ENCODE data around the gene GNA15. TPM values are rescaled to one million over a fixed set of nuclear protein-coding genes. Genes with fewer than 3 reads are reported as not detected.

The GNA15 gene
- total RNA-seq, 4 donors from 2014 or later, result 1.2 to 12.4 (median 1.5) TPM; not detected in 1

- no peak for DNase-seq
- Histone ChIP-seq H3K36me3 (peaks cover 0 to 3% (median 0%) of the 10 kb centered on the region in 3 donors), H3K9me3 (no peaks in the 10 kb centered on the region), H3K4me1 (peaks cover 6 to 25% (median 22%) of the 10 kb centered on the region in 4 donors), H3K27me3 (no peaks in the 10 kb centered on the region), H3K27ac (peak overlapping the region in 3 of 4 donors; percentile 68 to 97 (median 90)), H3K4me3 (peak overlapping the region in 2 of 4 donors; percentile 88 to 97)
- TF ChIP-seq, protein P1, sequence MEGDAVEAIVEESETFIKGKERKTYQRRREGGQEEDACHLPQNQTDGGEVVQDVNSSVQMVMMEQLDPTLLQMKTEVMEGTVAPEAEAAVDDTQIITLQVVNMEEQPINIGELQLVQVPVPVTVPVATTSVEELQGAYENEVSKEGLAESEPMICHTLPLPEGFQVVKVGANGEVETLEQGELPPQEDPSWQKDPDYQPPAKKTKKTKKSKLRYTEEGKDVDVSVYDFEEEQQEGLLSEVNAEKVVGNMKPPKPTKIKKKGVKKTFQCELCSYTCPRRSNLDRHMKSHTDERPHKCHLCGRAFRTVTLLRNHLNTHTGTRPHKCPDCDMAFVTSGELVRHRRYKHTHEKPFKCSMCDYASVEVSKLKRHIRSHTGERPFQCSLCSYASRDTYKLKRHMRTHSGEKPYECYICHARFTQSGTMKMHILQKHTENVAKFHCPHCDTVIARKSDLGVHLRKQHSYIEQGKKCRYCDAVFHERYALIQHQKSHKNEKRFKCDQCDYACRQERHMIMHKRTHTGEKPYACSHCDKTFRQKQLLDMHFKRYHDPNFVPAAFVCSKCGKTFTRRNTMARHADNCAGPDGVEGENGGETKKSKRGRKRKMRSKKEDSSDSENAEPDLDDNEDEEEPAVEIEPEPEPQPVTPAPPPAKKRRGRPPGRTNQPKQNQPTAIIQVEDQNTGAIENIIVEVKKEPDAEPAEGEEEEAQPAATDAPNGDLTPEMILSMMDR (IDR thresholded peaks at IDR 0.05), result no peak
- TF ChIP-seq POLR2A (IDR thresholded peaks at IDR 0.05), result no peak
Measured at GRCh38 chr19:3187662-3188511, 52.1 kb downstream of the GNA15 start.

- Histone ChIP-seq H3K27me3 (no peaks in the 10 kb centered on the region), H3K9me3 (no peaks in the 10 kb centered on the region), H3K4me3 (peak overlapping the region in 2 of 4 donors; percentile 39 to 88), H3K27ac (peak overlapping the region in 3 of 4 donors; percentile 68 to 97 (median 90)), H3K4me1 (peaks cover 6 to 25% (median 22%) of the 10 kb centered on the region in 4 donors), H3K36me3 (peaks cover 0 to 13% (median 0%) of the 10 kb centered on the region in 3 donors)
- TF ChIP-seq POLR2A (IDR thresholded peaks at IDR 0.05), result peak; percentile 77 to 89
- TF ChIP-seq, protein P1 (IDR thresholded peaks at IDR 0.05), result no peak
- DNase-seq, result peak in 2 of 3 donors; percentile 91
Measured at GRCh38 chr19:3188627-3189596, 53.1 kb downstream of the GNA15 start.

DNA sequence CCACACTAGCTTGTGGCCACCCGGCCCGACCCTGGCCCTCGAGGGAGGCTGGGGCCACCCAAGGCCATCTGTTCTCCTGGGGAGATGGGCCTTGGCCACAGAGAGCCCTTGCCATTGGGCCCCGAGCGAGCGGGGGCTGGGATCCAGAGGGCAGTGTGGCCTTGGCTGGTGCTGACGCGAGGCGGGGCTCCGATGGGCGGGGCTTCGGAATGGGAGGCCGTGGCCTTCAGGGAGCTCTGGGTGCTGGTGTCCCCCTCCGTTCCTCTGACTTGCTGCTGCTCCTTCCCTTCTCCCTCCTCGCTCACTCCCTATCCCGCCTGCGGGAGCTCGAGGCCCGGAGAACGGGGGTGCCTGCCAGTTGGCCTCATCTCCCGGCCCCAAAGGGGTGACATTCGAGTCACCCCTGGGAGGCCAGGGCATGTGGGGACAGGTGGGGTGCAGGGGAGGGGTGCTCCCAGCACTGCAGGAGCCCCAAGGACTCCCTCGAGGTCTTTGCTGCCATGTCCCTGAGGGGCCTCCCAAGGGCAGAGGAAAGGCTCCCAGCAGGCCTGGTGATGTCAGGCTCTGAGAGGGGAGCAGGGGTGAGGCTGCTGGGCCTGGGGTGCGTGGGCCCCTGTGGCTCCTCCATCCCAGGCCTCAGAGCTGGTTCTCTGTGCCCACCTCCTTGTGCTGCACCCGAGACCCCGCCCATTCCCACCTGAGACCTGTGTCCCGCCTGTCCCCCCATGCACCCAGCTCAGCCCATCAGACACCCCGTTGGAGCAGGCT lies 54.1 kb downstream of the GNA15 start:
- peaks cover 0 to 20% (median 0%) of the 10 kb centered on the region in 3 donors for H3K36me3 ChIP-seq
- no peaks in the 10 kb centered on the region for H3K27me3 ChIP-seq
- peak overlapping the region in 3 of 4 donors; percentile 68 to 97 (median 90) for H3K27ac ChIP-seq
- no peaks in the 10 kb centered on the region for H3K9me3 ChIP-seq
- H3K4me3 ChIP-seq, result peak overlapping the region in 1 of 4 donors; percentile 39
- peak in 1 of 3 donors; percentile 70 for DNase-seq
- H3K4me1 ChIP-seq, result peaks cover 6 to 25% (median 22%) of the 10 kb centered on the region in 4 donors
- TF ChIP-seq, protein P1 (IDR thresholded peaks at IDR 0.05), result no peak
- TF ChIP-seq POLR2A (IDR thresholded peaks at IDR 0.05), result no peak

- Histone ChIP-seq H3K4me1 (peaks cover 6 to 25% (median 22%) of the 10 kb centered on the region in 4 donors), H3K9me3 (no peaks in the 10 kb centered on the region), H3K36me3 (peaks cover 0 to 20% (median 0%) of the 10 kb centered on the region in 3 donors), H3K27me3 (no peaks in the 10 kb centered on the region), H3K27ac (no peak overlapping the region), H3K4me3 (no peak overlapping the region)
- no peak for TF ChIP-seq POLR2A (IDR thresholded peaks at IDR 0.05)
- TF ChIP-seq, protein P1 (IDR thresholded peaks at IDR 0.05), result no peak
- no peak for DNase-seq
Measured at GRCh38 chr19:3190470-3190770, 54.6 kb downstream of the GNA15 start.

Data from Peyer's patch (tissue), 4 donors.